ENCODE data around the gene LRRC4C. TPM values are rescaled to one million over a fixed set of nuclear protein-coding genes. Genes with fewer than 3 reads are reported as not detected.

LRRC4C gene
- total RNA-seq, 1 donor from 2014 or later = not detected

GRCh38 chr11:40885250-40885954 is 574.0 kb downstream of the LRRC4C start:
- no peak for DNase-seq (ENCODE audit: low spot score in 2 of 2)
- H3K36me3 ChIP-seq = no peaks in the 10 kb centered on the region
- no peak overlapping the region for H3K27ac ChIP-seq
- no peaks in the 10 kb centered on the region for H3K9me3 ChIP-seq
- H3K4me3 ChIP-seq = no peak overlapping the region
- TF ChIP-seq CTCF (IDR thresholded peaks at IDR 0.05) = no peak
- intact Hi-C loops (cut with DNase I) = no loop called here
- H3K4me1 ChIP-seq = no peaks in the 10 kb centered on the region
- H3K27me3 ChIP-seq = no peaks in the 10 kb centered on the region

GRCh38 chr11:40882301-40882700 is 577.2 kb downstream of the LRRC4C start:
- H3K9me3 ChIP-seq = no peaks in the 10 kb centered on the region
- intact Hi-C loops (cut with DNase I) = no loop called here
- DNase-seq (ENCODE audit: low spot score in 2 of 2) = no peak
- no peaks in the 10 kb centered on the region for H3K36me3 ChIP-seq
- H3K4me3 ChIP-seq = no peak overlapping the region
- H3K4me1 ChIP-seq = no peaks in the 10 kb centered on the region
- no peak overlapping the region for H3K27ac ChIP-seq
- H3K27me3 ChIP-seq = no peaks in the 10 kb centered on the region
- TF ChIP-seq CTCF (IDR thresholded peaks at IDR 0.05) = no peak

- intact Hi-C loops (cut with DNase I) = no loop called here
- no peaks in the 10 kb centered on the region for H3K36me3 ChIP-seq
- DNase-seq (ENCODE audit: low spot score in 2 of 2) = no peak
- no peaks in the 10 kb centered on the region for H3K27me3 ChIP-seq
- no peak overlapping the region for H3K4me3 ChIP-seq
- H3K27ac ChIP-seq = no peak overlapping the region
- H3K9me3 ChIP-seq = no peaks in the 10 kb centered on the region
- TF ChIP-seq CTCF (IDR thresholded peaks at IDR 0.05) = no peak
- H3K4me1 ChIP-seq = no peaks in the 10 kb centered on the region
Measured at GRCh38 chr11:40879911-40880310, 579.5 kb downstream of the LRRC4C start.

GRCh38 chr11:40877981-40878380 is 581.5 kb downstream of the LRRC4C start:
- TF ChIP-seq CTCF (IDR thresholded peaks at IDR 0.05) = no peak
- Histone ChIP-seq H3K4me1 (no peaks in the 10 kb centered on the region), H3K4me3 (no peak overlapping the region), H3K9me3 (no peaks in the 10 kb centered on the region), H3K27me3 (no peaks in the 10 kb centered on the region), H3K36me3 (no peaks in the 10 kb centered on the region), H3K27ac (no peak overlapping the region)
- no peak for DNase-seq (ENCODE audit: low spot score in 2 of 2)
- intact Hi-C loops (cut with DNase I) = no loop called here

GRCh38 chr11:40877256-40877655 is 582.2 kb downstream of the LRRC4C start:
- Histone ChIP-seq H3K27me3 (no peaks in the 10 kb centered on the region), H3K4me1 (no peaks in the 10 kb centered on the region), H3K9me3 (no peaks in the 10 kb centered on the region), H3K27ac (no peak overlapping the region), H3K4me3 (no peak overlapping the region), H3K36me3 (no peaks in the 10 kb centered on the region)
- no peak for TF ChIP-seq CTCF (IDR thresholded peaks at IDR 0.05)
- no peak for DNase-seq (ENCODE audit: low spot score in 2 of 2)
- intact Hi-C loops (cut with DNase I) = no loop called here

All from ascending aorta (tissue), 2 donors.